K562 (cell line): ENCODE results near the gene WDCP. TPM values are rescaled to one million over a fixed set of nuclear protein-coding genes. Genes with fewer than 3 reads are reported as not detected.

Experiments
- EP300 ChIP-seq: IDR thresholded peaks from 2 replicates; pipeline ENCODE4 v1.6.1; 2012; ENCODE audit warnings: low read length, improper control_type of control experiment
- HMGN3 ChIP-seq: IDR thresholded peaks from 2 replicates; pipeline ENCODE4 v1.6.1; 2011; ENCODE audit warnings: borderline replicate concordance, low read depth, mild to moderate bottlenecking, mixed read lengths, low read length; ENCODE audit not compliant: insufficient read length; ENCODE audit errors: extremely low read depth
- IFI16 ChIP-seq: fragments of 250-450 bp; sonication (Bioruptor Pico); IDR thresholded peaks from 2 replicates; pipeline ENCODE4 v2.1.2; 2022; ENCODE audit warnings: mild to moderate bottlenecking, inconsistent platforms
- KDM5B ChIP-seq: fragments of 200-600 bp; sonication (generic); IDR thresholded peaks from 2 replicates; pipeline ENCODE4 v1.6.1; 2012; ENCODE audit warnings: low read depth, mild to moderate bottlenecking, moderate library complexity, low read length, control low read depth, inconsistent platforms; ENCODE audit not compliant: insufficient replicate concordance
- MED1 ChIP-seq: sonication (generic); formaldehyde crosslinking; IDR thresholded peaks from 2 replicates; pipeline ENCODE4 v1.8.1; 2023; ENCODE audit warnings: missing genetic modification reagents, borderline replicate concordance
- MYC ChIP-seq, 2 experiments: fragments of 250-450 bp in 1 of 2; sonication (Bioruptor Pico) in 1 of 2; IDR thresholded peaks; 2 replicates each; pipeline versions ENCODE4 v1.5.1 to v1.6.1; 2012 to 2021; ENCODE audit warnings: low read depth in 2 of 2, borderline replicate concordance in 1 of 2, improper control_type of control experiment in 1 of 2, low read length in 1 of 2, mild to moderate bottlenecking in 1 of 2, moderate library complexity in 1 of 2
- NFRKB ChIP-seq: fragments of 450-650 bp; IDR thresholded peaks from 2 replicates; pipeline ENCODE4 v1.6.1; 2016; ENCODE audit warnings: low read depth
- PTBP1 ChIP-seq: fragments of 200-400 bp; formaldehyde crosslinking; IDR thresholded peaks from 2 replicates; pipeline ENCODE4 v1.6.1; 2017; ENCODE audit warnings: low read depth, low read length
- RBM22 ChIP-seq: fragments of 200-400 bp; formaldehyde crosslinking; IDR thresholded peaks from 2 replicates; pipeline ENCODE4 v1.6.1; 2018; ENCODE audit warnings: low read length, low read depth; ENCODE audit not compliant: poor library complexity, severe bottlenecking
- RBM25 ChIP-seq: fragments of 200-400 bp; formaldehyde crosslinking; IDR thresholded peaks from 2 replicates; pipeline ENCODE4 v1.6.1; 2018; ENCODE audit warnings: low read length, low read depth, moderate library complexity; ENCODE audit not compliant: severe bottlenecking
- SPI1 ChIP-seq: IDR thresholded peaks from 2 replicates; pipeline ENCODE4 v1.6.1; 2011; ENCODE audit warnings: low read depth, low read length, control low read depth, borderline replicate concordance
- TBP ChIP-seq: optimal IDR thresholded peaks from 2 replicates; pipeline ENCODE3; 2011; ENCODE audit warnings: low read depth, low read length, improper control_type of control experiment
- YY1 ChIP-seq, 3 experiments: IDR thresholded peaks; 2 replicates each; pipeline ENCODE4 v1.6.1; 2011; ENCODE audit warnings: low read length in 2 of 3, mild to moderate bottlenecking in 2 of 3, moderate library complexity in 2 of 3, borderline replicate concordance in 1 of 3, control low read depth in 1 of 3, low read depth in 1 of 3; ENCODE audit not compliant: insufficient read depth in 3 of 3, insufficient replicate concordance in 2 of 3, control insufficient read depth in 1 of 3, insufficient read length in 1 of 3; ENCODE audit errors: extremely low read depth in 1 of 3
- ZNF584 ChIP-seq: fragments of 200-800 bp; sonication (Bioruptor generic); IDR thresholded peaks from 2 replicates; pipeline ENCODE4 v1.6.1; 2016; ENCODE audit warnings: low read depth, mild to moderate bottlenecking, missing genetic modification characterization, missing compliant biosample characterization
- polyA plus RNA-seq, 8 experiments: library from polyadenylated mRNA; depleted of rRNA in 4 of 8; stranded (reverse) in 5 of 8; unstranded in 3 of 8; fragments of >200 nt; fragmentation: Nextera tagmentation in 2 of 8; fragmentation: Illumina TruSeq in 1 of 8; extraction: Ambion mirVana in 2 of 8; extraction: Trizol in 1 of 8; gene quantifications; 2 replicates each; pipeline versions ENCODE4 v1.2.1 to v1.2.3, GENCODE V29; 2011 to 2014; ENCODE audit warnings: inconsistent platforms in 1 of 8, missing spikeins in 1 of 8
- total RNA-seq, 7 experiments: library from RNA; depleted of rRNA in 6 of 7; stranded (reverse); fragments of >200 nt in 6 of 7; fragmentation: Illumina TruSeq in 2 of 7; extraction: Trizol in 2 of 7; gene quantifications; 2 replicates each; pipeline versions ENCODE4 v1.2.1 to v1.2.3, GENCODE V29; 2011 to 2021; ENCODE audit warnings: low replicate concordance in 1 of 7
- TF ChIP-seq, protein P1 (sequence below): sonication (generic); IDR thresholded peaks from 2 replicates; pipeline ENCODE4 v1.6.1; 2016
- TF ChIP-seq, protein P2 (sequence below), 2 experiments: fragments of 250-450 bp in 1 of 2; fragments of 450-650 bp in 1 of 2; sonication (Bioruptor Pico) in 1 of 2; IDR thresholded peaks; 2 replicates each; pipeline versions ENCODE4 v1.6.1 to v1.8.0; 2016 to 2021; ENCODE audit warnings: mild to moderate bottlenecking in 2 of 2, moderate library complexity in 2 of 2, missing compliant biosample characterization in 1 of 2, missing genetic modification characterization in 1 of 2
- TF ChIP-seq, protein P3 (sequence below), 2 experiments: IDR thresholded peaks; 2 replicates each; pipeline ENCODE4 v1.6.1; 2011; ENCODE audit warnings: borderline replicate concordance in 1 of 2, control low read depth in 1 of 2, low read depth in 1 of 2, low read length in 1 of 2, mild to moderate bottlenecking in 1 of 2, mixed read lengths in 1 of 2, moderate library complexity in 1 of 2; ENCODE audit not compliant: insufficient read depth in 1 of 2, insufficient read length in 1 of 2, poor library complexity in 1 of 2, severe bottlenecking in 1 of 2; ENCODE audit errors: extremely low read depth in 1 of 2
- TF ChIP-seq, protein P4 (sequence below): sonication (generic); formaldehyde crosslinking; IDR thresholded peaks from 2 replicates; pipeline ENCODE4 v1.8.0; 2022; ENCODE audit warnings: missing genetic modification reagents, mild to moderate bottlenecking, borderline replicate concordance
- TF ChIP-seq, protein P5 (sequence below): sonication (generic); formaldehyde crosslinking; IDR thresholded peaks from 2 replicates; pipeline ENCODE4 v1.8.1; 2023; ENCODE audit warnings: mild to moderate bottlenecking, missing genetic modification reagents

WDCP gene
- total and polyA plus RNA-seq, 9 of the 15 experiments (the other 6 are each of a cell fraction or from before 2014, with no cell fraction given) = 10.1 to 41.4 (median 21.8) TPM

DNA sequence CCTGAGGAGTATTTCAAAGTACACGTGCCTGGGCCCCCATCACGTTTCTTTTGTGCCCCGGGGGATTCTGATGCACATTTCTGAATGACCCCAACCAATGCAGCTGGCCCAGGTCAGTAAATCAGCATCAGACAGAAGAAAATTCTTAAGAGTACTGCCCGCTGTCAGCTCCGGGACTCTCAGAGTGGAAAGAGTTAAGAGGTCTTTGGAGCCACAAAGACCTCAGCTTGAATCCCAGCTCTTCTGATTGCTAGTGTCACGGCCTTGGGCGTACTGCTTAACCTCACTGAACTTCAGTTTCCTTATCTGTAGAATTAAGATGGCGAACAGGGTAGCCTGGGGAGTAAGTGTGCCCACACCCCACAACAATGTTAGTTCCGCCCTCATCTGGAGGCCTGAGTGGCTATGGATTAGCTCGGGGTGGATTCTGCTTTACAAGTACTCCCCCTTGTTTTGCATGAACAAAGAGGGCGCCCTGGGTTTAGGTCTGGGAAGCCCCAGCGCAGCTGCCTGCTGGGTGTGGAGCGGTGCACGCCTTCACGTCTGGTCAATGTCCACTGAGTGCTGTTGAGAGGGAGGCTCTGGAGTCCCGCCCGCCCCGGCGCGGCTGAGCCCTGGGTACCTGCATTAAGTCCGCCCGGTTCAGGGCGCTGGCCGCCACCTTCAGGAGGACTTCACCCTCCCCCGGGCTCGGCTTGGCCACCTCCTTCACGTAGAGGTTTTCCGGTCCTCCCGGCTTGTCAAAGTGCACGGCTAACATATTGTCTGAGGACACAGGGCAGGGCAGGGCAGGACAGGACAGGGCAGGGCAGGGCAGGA, 36.6 kb upstream of the WDCP start (continued):
- no peak for TF ChIP-seq HMGN3
- TF ChIP-seq RBM22 = no peak
- TF ChIP-seq, protein P1, sequence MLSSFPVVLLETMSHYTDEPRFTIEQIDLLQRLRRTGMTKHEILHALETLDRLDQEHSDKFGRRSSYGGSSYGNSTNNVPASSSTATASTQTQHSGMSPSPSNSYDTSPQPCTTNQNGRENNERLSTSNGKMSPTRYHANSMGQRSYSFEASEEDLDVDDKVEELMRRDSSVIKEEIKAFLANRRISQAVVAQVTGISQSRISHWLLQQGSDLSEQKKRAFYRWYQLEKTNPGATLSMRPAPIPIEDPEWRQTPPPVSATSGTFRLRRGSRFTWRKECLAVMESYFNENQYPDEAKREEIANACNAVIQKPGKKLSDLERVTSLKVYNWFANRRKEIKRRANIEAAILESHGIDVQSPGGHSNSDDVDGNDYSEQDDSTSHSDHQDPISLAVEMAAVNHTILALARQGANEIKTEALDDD = peak; percentile 71
- TF ChIP-seq, protein P2, sequence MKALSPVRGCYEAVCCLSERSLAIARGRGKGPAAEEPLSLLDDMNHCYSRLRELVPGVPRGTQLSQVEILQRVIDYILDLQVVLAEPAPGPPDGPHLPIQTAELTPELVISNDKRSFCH (CRISPR knock-in tag; IDR thresholded peaks at IDR 0.05) = no peak
- TF ChIP-seq, protein P2 (tag; IDR thresholded peaks at IDR 0.05) = peak; percentile 31; the same call in 1 of the 2 replicates
- TF ChIP-seq SPI1 = peak; percentile 38; the same call in 1 of the 2 replicates
- TF ChIP-seq, protein P3, sequence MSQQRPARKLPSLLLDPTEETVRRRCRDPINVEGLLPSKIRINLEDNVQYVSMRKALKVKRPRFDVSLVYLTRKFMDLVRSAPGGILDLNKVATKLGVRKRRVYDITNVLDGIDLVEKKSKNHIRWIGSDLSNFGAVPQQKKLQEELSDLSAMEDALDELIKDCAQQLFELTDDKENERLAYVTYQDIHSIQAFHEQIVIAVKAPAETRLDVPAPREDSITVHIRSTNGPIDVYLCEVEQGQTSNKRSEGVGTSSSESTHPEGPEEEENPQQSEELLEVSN (IDR thresholded peaks at IDR 0.05; ENCODE audit: borderline replicate concordance in 1 of 2, extremely low read depth in 1 of 2, insufficient read depth in 1 of 2, insufficient read length in 1 of 2, low read depth in 1 of 2, low read length in 1 of 2, poor library complexity in 1 of 2, severe bottlenecking in 1 of 2) = peak in 1 of 2 experiments; percentile 1
- peak; percentile 50; the same call in 1 of the 2 replicates for TF ChIP-seq NFRKB
- peak; percentile 28; the same call in 1 of the 2 replicates for TF ChIP-seq EP300
- TF ChIP-seq YY1 (IDR thresholded peaks at IDR 0.05; ENCODE audit: borderline replicate concordance in 1 of 3, control insufficient read depth in 1 of 3, extremely low read depth in 1 of 3, insufficient read depth in 3 of 3, insufficient read length in 1 of 3, insufficient replicate concordance in 2 of 3, low read depth in 1 of 3, low read length in 2 of 3) = peak; percentile 35 to 84 (median 63)
- TF ChIP-seq MED1 (CRISPR knock-in tag) = no peak
- TF ChIP-seq, protein P4, sequence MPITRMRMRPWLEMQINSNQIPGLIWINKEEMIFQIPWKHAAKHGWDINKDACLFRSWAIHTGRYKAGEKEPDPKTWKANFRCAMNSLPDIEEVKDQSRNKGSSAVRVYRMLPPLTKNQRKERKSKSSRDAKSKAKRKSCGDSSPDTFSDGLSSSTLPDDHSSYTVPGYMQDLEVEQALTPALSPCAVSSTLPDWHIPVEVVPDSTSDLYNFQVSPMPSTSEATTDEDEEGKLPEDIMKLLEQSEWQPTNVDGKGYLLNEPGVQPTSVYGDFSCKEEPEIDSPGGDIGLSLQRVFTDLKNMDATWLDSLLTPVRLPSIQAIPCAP (CRISPR knock-in tag) = no peak
- TF ChIP-seq ZNF584 = peak; percentile 29; the same call in 1 of the 2 replicates
- TF ChIP-seq RBM25 = no peak
- no peak for TF ChIP-seq PTBP1
- peak; percentile 40 for TF ChIP-seq TBP
- no peak for TF ChIP-seq IFI16 (CRISPR knock-in tag)
- TF ChIP-seq, protein P5, sequence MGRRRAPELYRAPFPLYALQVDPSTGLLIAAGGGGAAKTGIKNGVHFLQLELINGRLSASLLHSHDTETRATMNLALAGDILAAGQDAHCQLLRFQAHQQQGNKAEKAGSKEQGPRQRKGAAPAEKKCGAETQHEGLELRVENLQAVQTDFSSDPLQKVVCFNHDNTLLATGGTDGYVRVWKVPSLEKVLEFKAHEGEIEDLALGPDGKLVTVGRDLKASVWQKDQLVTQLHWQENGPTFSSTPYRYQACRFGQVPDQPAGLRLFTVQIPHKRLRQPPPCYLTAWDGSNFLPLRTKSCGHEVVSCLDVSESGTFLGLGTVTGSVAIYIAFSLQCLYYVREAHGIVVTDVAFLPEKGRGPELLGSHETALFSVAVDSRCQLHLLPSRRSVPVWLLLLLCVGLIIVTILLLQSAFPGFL (CRISPR knock-in tag) = 0 out of 2 replicates have a peak, but pooled peaks have one; percentile 30
- peak; percentile 52 for TF ChIP-seq MYC (IDR thresholded peaks at IDR 0.05; ENCODE audit: low read depth, low read length)
- TF ChIP-seq MYC (CRISPR knock-in tag; IDR thresholded peaks at IDR 0.05; ENCODE audit: borderline replicate concordance, low read depth) = 0 out of 2 replicates have a peak, but pooled peaks have one; percentile 46
- TF ChIP-seq KDM5B = peak; percentile 16
